HG02973 (cell line): Measurements from ENCODE around the gene SMAD4.

ENCODE experiments used
- ATAC-seq: cut with Tn5 transposase; IDR thresholded peaks from one replicate; pipeline ENCODE4 v1.9.1; 2021; ENCODE audit warnings: moderate library complexity; ENCODE audit not compliant: unreplicated experiment

SMAD4 gene

DNA sequence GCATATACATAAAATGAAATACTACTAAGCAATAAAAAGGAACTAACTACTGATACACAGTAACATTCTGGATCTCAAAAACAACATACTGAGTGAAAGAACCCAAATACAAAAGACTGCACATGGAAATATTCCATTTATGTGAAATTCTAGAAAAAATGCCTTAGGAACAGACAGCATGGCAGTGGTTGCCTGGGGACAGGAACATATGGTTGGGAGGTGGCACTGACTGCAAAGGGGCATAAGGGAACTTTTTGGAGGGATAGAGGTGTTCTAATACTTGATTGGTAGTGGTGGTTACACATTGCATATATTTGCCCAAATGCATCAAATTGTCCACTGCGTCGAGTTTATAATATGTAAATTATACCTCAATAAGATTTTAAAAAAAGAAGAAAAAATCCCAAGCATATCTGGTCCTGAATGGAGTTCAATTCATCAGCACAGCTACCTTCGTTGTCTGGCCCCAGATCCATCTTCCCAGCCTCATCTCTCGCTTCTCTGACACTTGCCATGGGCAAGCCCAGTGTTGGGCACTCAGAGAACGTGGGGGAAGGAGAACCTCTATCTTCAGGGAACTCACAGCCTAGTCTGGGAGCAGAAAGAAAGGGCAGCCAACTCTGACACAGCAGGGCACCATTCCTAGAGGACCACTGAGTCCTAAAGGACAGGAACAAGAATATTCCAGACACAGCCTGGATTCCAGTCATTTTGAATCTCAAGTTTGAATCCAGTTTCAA is 8.6 kb upstream of the SMAD4 start:
- no peak for ATAC-seq

DNA sequence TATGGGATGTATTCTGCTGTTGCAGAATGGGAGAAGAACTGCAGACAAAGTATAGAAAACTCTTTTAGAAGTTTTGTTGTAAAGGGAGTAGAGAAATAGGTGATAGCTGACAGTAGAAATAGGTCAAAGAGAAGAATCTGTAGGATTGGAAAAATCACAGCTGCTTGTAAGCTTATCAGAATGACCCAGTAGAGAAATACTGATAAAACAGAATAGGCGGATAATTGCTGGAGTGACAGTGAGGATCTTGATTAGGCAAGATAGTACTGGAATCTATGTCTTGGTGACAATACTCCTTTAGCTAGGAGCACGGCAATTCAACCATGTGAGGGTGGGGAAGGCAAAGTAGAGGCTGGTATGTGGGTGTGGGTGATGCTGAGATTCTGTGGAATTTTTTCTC is 4.5 kb upstream of the SMAD4 start:
- no peak for ATAC-seq

- no peak for ATAC-seq
Measured at GRCh38 chr18:51028201-51028805, 1.7 kb upstream of the SMAD4 start.

DNA sequence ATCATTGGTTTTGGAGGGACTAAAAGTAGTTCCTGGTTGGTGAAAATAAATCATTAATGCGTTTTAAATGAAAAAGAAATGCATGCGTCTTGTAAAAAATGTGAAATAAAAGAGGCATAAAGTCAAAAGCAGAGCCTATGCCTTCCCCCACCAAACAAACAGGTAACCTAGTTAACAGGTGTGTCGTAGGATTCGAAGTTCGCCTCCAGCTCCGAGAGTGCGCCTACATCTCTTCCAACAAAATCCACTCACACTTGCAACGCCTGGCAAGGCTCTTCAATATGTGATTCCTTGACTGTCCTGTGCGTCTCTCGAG is 677 bp upstream of the SMAD4 start:
- ATAC-seq = peak; percentile 21

GRCh38 chr18:51030537-51031258 is 685 bp downstream of the SMAD4 start:
- peak; percentile 52 for ATAC-seq

DNA sequence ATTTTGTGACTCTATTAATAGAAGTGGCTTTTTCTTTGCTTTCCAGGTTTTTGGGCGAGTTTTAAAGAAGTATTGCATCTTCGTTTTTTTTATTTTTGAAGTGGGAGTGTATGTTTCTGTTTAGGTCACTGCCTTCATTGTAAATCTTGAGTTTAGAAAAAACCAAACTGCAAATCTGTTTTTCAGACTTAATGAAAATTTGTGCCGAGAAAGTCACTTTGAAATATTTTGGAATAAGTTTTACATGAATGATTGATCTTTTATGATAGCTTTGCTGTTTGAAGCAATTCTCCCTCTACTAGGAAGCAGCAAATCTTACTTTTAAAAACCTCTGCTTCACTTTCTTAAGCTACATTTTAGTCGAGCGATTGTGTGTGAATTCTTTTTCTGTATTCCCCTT is 2.2 kb downstream of the SMAD4 start:
- ATAC-seq = no peak

- ATAC-seq = no peak
Measured at GRCh38 chr18:51037230-51037629, 7.2 kb downstream of the SMAD4 start.

- no peak for ATAC-seq
Measured at GRCh38 chr18:51038110-51038509, 8.1 kb downstream of the SMAD4 start.

GRCh38 chr18:51039138-51040112 is 9.4 kb downstream of the SMAD4 start:
- ATAC-seq = no peak

GRCh38 chr18:51041677-51042352 is 11.8 kb downstream of the SMAD4 start:
- no peak for ATAC-seq

- no peak for ATAC-seq
Measured at GRCh38 chr18:51044928-51045585, 15.0 kb downstream of the SMAD4 start.

- ATAC-seq = no peak
Measured at GRCh38 chr18:51048190-51048589, 18.2 kb downstream of the SMAD4 start.

- ATAC-seq = no peak
Measured at GRCh38 chr18:51049137-51049536, 19.1 kb downstream of the SMAD4 start.

DNA sequence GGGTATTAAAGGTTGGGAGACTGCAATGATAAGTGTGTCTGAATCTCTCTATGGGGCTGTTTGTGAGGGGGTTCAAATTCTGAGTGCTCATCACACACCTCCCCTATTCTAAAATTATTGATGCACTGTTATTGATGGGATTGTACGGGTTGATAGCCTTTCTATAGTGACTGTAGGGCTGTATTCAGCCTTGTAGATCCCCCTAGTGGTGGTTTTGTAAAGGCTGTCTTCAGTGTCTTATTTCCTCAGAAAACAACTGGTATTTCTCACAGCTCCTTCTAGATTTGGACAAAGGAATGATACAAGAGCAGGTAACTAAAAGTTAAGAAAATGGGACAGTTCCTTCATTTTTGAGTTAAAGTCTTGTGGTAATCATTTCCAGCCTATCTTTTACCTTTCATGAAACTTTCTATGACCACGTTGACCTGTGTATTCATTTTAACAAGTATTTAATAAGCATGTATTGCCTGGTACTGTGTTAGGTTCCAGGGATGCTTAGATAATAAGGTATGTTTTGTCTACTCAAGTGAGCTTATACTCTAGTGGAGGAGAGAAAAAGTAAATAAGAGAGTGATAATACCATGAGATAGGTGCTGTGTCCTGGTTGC is 21.2 kb downstream of the SMAD4 start:
- peak; percentile 83 for ATAC-seq

DNA sequence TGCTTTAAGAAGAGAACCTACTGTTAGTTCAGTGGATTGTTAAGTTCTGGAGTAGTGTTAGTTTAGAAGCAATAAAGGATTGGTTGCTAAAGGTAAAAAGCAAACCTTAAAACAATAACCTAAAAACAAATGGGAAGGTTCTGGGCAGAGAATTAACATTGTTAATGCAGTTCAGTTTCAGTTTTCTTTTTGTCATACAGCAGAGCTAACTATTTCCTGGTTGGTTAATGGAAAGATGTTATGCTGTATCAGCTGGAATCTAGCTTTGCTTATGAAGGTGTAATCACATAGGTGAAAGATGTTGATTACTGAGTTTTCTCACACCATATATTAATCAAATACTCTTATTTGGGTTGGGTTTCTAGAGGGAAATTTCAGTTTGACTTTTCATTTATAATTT is 23.8 kb downstream of the SMAD4 start:
- peak; percentile 64 for ATAC-seq

DNA sequence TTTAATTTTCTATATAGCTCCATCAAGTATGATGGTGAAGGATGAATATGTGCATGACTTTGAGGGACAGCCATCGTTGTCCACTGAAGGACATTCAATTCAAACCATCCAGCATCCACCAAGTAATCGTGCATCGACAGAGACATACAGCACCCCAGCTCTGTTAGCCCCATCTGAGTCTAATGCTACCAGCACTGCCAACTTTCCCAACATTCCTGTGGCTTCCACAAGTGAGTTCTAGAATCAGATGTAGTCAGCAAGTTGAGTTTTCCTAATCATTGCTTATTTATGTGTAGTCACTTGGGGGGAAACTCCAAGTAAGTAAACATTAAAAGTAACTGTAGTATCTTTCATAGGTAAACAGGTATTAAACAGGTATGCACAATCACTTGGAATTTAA is 24.8 kb downstream of the SMAD4 start:
- ATAC-seq = no peak

- no peak for ATAC-seq
Measured at GRCh38 chr18:51059969-51060368, 30.0 kb downstream of the SMAD4 start.

- ATAC-seq = no peak
Measured at GRCh38 chr18:51064256-51064655, 34.2 kb downstream of the SMAD4 start.

DNA sequence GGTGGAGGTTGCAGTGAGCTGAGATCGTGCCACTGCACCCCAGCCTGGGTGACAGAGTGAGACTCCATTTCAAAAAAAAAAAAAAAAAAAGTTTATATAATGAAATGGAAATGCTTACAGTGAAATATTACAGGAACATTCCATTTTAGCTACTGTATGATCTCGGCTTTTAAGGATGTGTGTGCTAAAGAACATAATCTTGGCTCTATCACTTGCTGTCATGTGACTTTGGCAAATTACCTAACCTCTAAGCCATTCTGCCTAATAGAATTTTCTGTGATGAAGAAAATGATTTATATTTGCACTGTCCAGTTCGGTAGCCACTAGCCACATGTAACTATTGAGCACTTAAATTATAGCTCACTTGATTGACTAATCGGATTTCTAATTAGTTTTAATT is 36.3 kb downstream of the SMAD4 start:
- no peak for ATAC-seq

DNA sequence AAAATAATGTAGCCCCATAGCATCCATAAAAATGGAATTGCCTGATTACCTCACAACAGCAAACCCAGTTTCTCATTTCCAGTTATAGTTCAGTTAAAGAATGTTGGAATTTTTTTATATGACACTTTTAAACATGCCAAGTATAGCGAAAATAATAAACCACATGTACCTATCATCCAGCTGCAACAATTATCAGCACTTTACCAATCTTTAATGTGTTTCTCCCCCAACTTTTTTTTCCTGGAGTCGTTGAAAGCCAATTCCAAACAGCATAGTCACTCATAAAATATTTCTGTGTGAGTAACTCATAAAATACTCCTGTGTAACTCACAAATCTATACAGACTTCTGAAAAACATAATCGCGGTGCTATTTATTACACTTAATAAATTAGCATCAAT is 38.1 kb downstream of the SMAD4 start:
- ATAC-seq = no peak
